HEK293T (cell line): ENCODE data around the gene ZSCAN20.

Experiments
- CTCF ChIA-PET: fragments of 350-600 bp; formaldehyde crosslinking; extraction: SDS; loops from one replicate; lab custom pipeline; 2021; ENCODE audit warnings: antibody characterized with exemption, inconsistent platforms; lab: Yijun Ruan, JAX
- POLR2A ChIA-PET: fragments of 350-600 bp; formaldehyde crosslinking; extraction: SDS; loops from one replicate; lab custom pipeline; 2020; ENCODE audit warnings: antibody characterized with exemption, inconsistent platforms; lab: Yijun Ruan, JAX
- DNase-seq: peaks from one replicate; pipeline ENCODE4 v3.0.0; 2012; ENCODE audit warnings: mixed read lengths; ENCODE audit errors: extremely low spot score
- ARNT ChIP-seq: fragments of 450-650 bp; IDR thresholded peaks from 2 replicates; pipeline ENCODE4 v1.6.1; 2017; ENCODE audit warnings: mild to moderate bottlenecking
- BHLHE40 ChIP-seq: fragments of 450-650 bp; IDR thresholded peaks from 2 replicates; pipeline ENCODE4 v1.6.1; 2016; ENCODE audit warnings: mild to moderate bottlenecking, moderate library complexity, borderline replicate concordance
- CTBP1 ChIP-seq: fragments of 450-650 bp; IDR thresholded peaks from 2 replicates; pipeline ENCODE4 v1.6.1; 2016; ENCODE audit warnings: borderline replicate concordance
- ELF4 ChIP-seq: fragments of 450-650 bp; IDR thresholded peaks from 2 replicates; pipeline ENCODE4 v1.6.1; 2017; ENCODE audit warnings: antibody characterized with exemption
- FOXA1 ChIP-seq: fragments of 450-650 bp; IDR thresholded peaks from 2 replicates; pipeline ENCODE4 v1.6.1; 2016; ENCODE audit warnings: mild to moderate bottlenecking
- FOXK2 ChIP-seq: fragments of 450-650 bp; IDR thresholded peaks from 2 replicates; pipeline ENCODE4 v1.6.1; 2016; ENCODE audit warnings: mild to moderate bottlenecking
- FOXM1 ChIP-seq: fragments of 450-650 bp; IDR thresholded peaks from 2 replicates; pipeline ENCODE4 v1.6.1; 2017; ENCODE audit warnings: mild to moderate bottlenecking, borderline replicate concordance
- HDGF ChIP-seq: fragments of 450-650 bp; IDR thresholded peaks from 2 replicates; pipeline ENCODE4 v1.6.1; 2017; ENCODE audit warnings: antibody characterized with exemption, borderline replicate concordance
- L3MBTL2 ChIP-seq: fragments of 450-650 bp; conservative IDR thresholded peaks from 2 replicates; pipeline ENCODE4 v1.6.1; 2016; ENCODE audit warnings: mild to moderate bottlenecking
- NFRKB ChIP-seq: fragments of 450-650 bp; IDR thresholded peaks from 2 replicates; pipeline ENCODE4 v1.6.1; 2016; ENCODE audit warnings: mild to moderate bottlenecking, moderate library complexity
- SP1 ChIP-seq: fragments of 450-650 bp; IDR thresholded peaks from 2 replicates; pipeline ENCODE4 v1.6.1; 2017
- SUZ12 ChIP-seq: fragments of 450-650 bp; IDR thresholded peaks from 2 replicates; pipeline ENCODE4 v1.6.1; 2016; ENCODE audit warnings: mild to moderate bottlenecking
- TARDBP ChIP-seq: fragments of 450-650 bp; IDR thresholded peaks from 2 replicates; pipeline ENCODE4 v1.6.1; 2016
- ZNF384 ChIP-seq: fragments of 450-650 bp; IDR thresholded peaks from 2 replicates; pipeline ENCODE4 v1.6.1; 2016
- TF ChIP-seq, protein P1 (sequence below): fragments of 450-650 bp; IDR thresholded peaks from 2 replicates; pipeline ENCODE4 v1.6.1; 2016

ZSCAN20 gene

DNA sequence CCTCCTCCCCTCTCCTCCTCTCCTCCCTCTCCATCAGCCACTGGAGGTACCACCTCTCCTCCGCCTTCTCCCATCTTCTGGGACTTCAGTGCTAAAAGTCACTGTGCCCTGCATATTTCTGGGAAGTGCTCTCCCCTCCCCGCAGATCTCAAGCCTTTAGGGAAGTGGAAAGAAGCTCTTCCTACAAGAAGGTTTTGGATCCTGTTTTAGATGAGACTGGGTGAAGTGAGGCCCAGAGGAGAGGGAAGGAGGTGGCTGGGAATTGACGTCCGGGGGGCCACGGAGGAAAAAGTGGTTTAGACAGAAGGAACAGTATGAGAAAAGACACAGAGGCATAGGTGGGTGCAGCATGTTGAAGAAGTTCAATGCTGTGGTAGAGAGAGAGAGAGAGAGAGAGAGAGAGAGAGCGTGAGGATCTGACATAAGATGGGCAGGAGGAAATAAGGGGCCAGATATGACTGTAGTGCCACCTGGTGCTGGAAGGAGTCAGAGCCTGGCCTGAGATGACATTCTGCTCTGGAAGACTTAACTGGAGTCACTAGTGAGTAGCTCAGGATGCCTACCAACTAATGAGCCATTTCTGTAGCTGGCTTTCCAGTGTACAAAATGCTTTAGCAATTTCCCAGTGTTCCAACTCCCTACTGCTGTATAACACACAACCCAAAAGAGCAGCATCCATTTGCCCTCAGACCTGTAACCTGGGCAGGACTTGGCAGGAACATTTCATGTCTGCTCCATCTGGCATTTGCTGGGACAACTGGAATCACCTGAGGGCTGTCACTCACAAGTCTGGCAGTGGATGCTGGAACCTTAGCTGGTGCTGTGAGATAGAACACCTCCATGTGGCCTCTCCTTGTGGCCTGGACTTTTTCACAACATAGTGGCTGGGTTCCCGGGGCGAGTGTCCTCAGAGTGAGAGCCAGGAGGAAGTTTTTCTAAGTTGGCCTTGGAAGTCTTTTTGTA is 16.6 kb upstream of the ZSCAN20 start:
- TF ChIP-seq FOXA1 (no peak), FOXM1 (no peak), SP1 (no peak)
- TF ChIP-seq, protein P1, sequence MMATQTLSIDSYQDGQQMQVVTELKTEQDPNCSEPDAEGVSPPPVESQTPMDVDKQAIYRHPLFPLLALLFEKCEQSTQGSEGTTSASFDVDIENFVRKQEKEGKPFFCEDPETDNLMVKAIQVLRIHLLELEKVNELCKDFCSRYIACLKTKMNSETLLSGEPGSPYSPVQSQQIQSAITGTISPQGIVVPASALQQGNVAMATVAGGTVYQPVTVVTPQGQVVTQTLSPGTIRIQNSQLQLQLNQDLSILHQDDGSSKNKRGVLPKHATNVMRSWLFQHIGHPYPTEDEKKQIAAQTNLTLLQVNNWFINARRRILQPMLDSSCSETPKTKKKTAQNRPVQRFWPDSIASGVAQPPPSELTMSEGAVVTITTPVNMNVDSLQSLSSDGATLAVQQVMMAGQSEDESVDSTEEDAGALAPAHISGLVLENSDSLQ: no peak; the same call in 1 of the 2 replicates
- peak; percentile 83 for DNase-seq
- CTCF ChIA-PET: interaction anchor here (0.6 to 1.9 kb wide), 9 partner anchors 11 to 1702 kb away, joined by 3 to 11 read pairs (median 5); no protein-coding TSS in a partner anchor
- POLR2A ChIA-PET: interaction anchor here (1.4 kb wide), 1 partner anchor 16 kb away, joined by 4 read pairs; the partner anchor contains the start of gene ZSCAN20

DNA sequence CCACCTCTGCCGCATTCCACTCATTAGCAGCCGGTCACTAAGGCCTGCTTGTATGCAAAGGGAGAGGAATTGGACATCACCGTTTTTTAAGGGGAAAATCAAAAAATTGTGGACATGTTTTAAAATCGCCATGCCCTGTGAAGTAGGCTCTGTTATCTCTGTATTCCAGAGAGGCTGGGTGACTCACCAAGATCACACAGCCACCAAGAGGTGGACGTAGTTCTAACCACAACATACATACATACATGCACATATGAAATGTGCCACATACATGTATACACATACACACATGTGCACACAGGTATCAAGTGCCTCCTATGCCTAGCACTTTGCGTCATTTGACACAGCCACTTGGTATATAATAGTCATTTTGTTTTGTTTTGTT is 16.0 kb upstream of the ZSCAN20 start:
- POLR2A ChIA-PET: interaction anchor here (1.4 kb wide), 1 partner anchor 16 kb away, joined by 4 read pairs; the partner anchor contains the start of gene ZSCAN20
- CTCF ChIA-PET: interaction anchor here (0.6 to 1.9 kb wide), 8 partner anchors 12 to 1701 kb away, joined by 3 to 11 read pairs (median 5); no protein-coding TSS in a partner anchor
- TF ChIP-seq FOXA1 (no peak), FOXK2 (no peak), L3MBTL2 (no peak)
- DNase-seq: no peak

DNA sequence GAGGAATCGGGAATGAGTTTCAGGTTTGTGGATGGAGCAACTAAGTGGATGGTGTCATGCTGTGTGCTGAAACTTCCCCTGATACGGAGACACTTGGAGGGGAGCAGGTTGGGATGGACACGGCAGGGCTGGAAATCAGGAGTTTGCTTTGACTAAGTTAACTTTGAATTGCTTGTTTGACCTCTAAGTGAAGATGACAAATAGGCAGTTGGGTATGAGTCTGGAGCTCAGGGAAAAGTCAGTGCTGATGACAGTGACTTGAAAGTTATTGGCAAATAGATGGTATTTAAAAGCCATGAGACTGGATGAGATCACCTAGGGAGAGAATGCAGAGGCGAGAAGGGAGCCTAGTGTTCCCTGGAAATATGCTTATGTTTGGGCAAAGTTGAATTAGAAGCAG is 12.8 kb upstream of the ZSCAN20 start:
- POLR2A ChIA-PET: interaction anchor here (1.0 kb wide), 1 partner anchor 12 kb away, joined by 3 read pairs; no protein-coding TSS in a partner anchor
- CTCF ChIA-PET: no interaction called here
- TF ChIP-seq ZNF384 (no peak), FOXA1 (no peak), TARDBP (no peak), HDGF (no peak), ARNT (no peak), ELF4 (no peak)
- no peak for DNase-seq

DNA sequence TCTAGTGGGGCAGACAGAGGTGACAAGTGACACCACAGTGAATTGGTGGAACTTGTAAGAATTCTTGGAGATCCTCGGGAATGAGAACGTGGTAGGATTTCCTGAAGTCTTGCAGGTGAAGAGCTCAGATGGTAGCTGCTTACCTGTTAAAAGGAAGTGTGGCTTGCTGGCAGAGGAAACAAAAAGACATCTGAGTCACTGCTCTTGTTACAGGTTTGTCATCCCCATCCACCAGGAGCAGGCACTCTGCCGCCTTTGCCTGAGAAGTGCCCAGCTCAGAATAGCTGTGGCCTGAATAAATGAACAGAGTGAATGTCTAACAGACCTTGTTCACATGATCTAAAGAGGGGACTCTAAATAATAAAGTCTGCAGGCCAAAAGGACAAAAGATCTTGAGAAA is 12.3 kb upstream of the ZSCAN20 start:
- ChIA-PET CTCF (interaction anchor here (1.0 kb wide), 1 partner anchor 165 kb away, joined by 4 read pairs; no protein-coding TSS in a partner anchor), POLR2A (interaction anchor here (1.0 to 1.3 kb wide), 2 partner anchors 11 to 17 kb away, joined by 3 to 5 read pairs; no protein-coding TSS in a partner anchor)
- TF ChIP-seq BHLHE40 (no peak), FOXK2 (no peak), SUZ12 (no peak), CTBP1 (no peak), FOXM1 (no peak), NFRKB (no peak), ARNT (no peak), L3MBTL2 (no peak), TARDBP (no peak), HDGF (no peak), SP1 (no peak), FOXA1 (no peak)
- TF ChIP-seq, protein P1: no peak
- no peak for DNase-seq

DNA sequence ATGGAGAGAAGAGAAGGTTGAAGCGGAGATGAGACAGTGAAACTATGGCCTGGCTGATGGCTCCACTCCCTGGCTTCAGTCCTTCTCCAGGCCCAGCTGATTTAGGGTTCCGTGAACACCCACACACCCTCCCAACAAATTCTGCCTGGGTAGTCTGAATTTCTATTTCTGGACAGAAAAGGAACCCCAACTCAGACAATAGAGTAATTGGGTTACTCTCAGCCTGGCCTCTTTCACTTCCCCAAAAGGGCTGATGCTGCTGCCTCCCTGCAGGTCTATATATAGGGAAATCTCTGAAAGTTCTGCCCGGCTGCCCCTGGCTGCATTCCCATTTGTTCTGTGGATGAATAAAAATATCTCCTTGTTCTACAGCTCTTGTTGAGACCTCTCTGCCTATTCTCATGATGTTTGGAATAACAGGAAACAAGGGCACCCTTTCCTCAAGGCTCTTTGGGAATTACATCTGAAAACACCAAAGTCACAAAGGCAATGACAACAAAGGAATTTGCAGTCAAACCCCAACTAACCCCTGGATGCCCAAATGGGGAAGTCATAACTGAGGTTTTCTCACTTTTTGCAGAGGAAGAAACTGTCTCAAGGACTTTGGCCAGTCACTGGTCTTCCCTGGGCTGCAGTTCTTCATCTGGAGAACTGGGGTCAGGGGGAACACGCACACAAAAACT is 11.4 kb upstream of the ZSCAN20 start:
- no peak for TF ChIP-seq TARDBP
- no peak for DNase-seq
- ChIA-PET CTCF (interaction anchor here (1.0 kb wide), 1 partner anchor 166 kb away, joined by 4 read pairs; no protein-coding TSS in a partner anchor), POLR2A (interaction anchor here (1.3 kb wide), 1 partner anchor 18 kb away, joined by 5 read pairs; no protein-coding TSS in a partner anchor)

DNA sequence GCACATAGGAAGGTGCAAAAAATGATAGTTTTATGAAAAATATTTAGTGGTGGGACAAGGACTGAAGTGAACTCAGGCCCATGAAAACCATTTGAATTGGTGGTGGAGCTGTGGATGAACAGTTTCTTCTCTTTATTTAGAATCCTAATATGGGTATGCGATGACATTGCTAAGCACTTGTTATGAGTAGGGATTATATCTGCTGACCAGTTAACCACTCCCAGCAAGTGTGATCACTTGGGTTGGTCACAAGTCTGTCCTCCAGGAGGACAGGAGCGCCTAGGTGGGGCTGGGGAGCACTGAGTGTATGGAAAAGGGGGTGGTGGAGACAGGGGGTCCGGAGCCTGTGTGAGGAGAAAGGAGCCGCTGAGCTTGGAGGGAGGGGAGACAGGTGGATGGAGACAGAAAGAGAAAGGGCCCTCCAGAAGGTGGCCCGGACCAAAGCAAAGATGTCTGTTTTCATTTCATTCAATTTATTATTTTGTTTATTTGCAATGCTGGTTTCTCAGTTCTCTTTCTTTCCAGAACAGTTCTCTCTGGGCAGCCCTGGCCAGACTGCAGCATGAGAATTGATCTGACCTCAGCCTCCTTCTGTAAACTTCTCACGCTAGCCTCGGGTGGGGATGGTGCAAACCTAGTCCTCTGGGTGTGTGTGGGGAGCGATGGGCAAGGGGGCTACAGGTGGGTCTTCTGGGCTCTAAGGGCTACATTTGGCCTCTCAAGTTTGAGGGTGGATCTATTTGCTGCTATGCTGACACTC is 9.9 kb upstream of the ZSCAN20 start:
- no peak for TF ChIP-seq TARDBP
- no peak for TF ChIP-seq FOXA1
- no peak for TF ChIP-seq BHLHE40
- TF ChIP-seq SP1: no peak
- TF ChIP-seq ELF4: no peak
- TF ChIP-seq CTBP1: no peak
- no peak for TF ChIP-seq FOXM1
- no peak for TF ChIP-seq ARNT
- TF ChIP-seq SUZ12: no peak
- CTCF ChIA-PET: no interaction called here
- POLR2A ChIA-PET: no interaction called here
- no peak for DNase-seq
